Measurements from ENCODE around the gene AASDH.

The AASDH gene

DNA sequence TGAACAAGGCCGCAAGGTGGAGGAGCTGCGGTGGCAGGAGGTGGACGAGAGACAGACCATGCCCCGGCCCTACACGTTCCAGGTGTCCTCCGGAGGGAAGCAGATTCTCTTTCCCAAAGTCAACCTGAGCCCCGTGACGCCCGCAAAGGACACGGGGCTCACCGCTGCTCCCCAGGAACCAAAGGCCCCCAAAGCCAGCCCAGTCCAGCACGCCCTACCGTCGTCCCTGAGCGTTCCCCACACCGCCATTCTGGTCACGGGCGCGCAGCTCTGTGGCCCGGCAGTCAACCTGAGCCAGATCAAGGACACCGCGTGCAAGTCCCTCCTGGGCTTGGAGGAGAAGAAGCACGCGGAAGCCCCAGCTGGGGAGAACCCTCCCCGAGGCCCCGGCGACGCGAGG lies 72.2 kb downstream of the AASDH start:
- no peak for DNase-seq (ENCODE audit: low spot score)

DNA sequence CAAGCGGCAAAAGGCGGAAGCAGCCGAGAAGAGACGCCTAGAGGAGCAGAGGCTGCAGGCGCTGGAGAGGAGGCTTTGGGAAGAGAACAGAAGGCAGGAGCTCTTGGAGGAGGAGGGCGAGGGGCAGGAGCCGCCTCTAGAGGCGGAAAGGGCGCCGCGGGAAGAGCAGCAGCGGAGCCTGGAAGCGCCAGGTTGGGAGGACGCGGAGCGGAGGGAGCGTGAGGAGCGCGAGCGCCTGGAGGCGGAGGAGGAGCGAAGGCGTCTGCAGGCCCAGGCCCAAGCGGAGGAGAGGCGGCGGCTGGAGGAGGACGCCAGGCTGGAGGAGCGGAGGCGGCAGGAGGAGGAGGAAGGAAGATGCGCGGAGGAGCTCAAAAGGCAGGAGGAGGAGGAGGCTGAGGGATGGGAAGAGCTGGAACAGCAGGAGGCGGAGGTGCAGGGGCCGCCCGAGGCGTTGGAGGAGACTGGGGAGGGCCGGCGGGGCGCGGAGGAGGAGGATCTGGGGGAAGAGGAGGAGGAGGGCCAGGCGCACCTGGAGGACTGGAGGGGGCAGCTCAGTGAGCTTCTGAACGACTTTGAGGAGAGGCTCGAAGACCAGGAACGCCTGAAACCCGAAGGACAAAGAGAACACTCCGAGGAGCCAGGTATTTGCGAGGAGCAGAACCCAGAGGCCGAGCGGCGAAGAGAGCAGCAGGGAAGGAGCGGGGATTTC lies 72.9 kb downstream of the AASDH start:
- no peak for DNase-seq (ENCODE audit: low spot score)

DNA sequence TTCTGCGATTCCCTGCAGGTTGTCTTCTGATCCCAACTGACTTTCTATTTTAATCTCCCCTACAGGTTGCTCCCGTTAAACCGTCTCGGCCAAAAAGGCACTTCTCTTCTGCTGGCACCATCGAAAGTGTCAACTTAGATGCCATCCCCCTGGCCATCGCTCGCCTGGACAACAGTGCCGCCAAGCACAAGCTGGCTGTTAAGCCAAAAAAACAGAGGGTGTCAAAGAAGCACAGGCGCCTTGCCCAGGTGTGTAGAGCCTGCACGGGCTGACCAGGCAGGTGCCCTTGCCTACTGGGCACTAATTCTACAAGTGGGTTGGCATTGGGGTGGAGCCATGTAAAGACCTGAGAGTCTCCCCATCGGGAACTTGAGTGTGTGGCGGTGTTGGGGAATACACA lies 74.2 kb downstream of the AASDH start:
- no peak for DNase-seq (ENCODE audit: low spot score)

DNA sequence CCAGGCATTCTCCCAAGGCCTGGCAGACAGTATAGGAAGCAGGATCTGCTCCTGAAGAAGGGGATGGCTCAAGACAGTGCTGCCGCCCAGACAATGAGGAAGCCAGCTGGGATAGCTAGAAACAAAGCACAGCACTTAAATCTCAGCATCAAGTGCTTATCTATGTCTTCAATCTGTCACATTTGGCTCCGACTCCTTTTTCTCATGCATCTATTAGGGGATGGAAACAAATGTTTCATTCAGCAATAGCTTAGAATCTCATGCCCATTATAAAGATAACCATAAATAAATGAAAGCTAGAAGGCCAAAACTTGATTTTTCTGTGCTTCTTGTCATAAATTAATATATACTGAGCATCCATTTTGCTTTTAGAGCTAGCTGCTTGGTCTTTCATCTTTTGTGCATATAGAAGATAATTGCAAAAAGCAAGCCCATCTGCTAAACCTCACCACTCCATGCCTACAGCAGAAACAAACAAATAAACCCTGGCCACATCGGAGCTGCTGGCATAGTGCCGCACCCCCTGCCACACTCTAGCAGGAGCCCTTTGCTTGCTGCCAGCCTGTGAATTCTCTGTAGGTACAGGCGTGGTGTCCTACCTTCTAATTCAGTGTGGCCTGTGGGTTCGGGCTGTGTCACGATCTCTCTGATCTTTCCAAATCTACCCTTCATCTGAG lies 75.9 kb downstream of the AASDH start:
- DNase-seq (ENCODE audit: low spot score) = no peak

DNA sequence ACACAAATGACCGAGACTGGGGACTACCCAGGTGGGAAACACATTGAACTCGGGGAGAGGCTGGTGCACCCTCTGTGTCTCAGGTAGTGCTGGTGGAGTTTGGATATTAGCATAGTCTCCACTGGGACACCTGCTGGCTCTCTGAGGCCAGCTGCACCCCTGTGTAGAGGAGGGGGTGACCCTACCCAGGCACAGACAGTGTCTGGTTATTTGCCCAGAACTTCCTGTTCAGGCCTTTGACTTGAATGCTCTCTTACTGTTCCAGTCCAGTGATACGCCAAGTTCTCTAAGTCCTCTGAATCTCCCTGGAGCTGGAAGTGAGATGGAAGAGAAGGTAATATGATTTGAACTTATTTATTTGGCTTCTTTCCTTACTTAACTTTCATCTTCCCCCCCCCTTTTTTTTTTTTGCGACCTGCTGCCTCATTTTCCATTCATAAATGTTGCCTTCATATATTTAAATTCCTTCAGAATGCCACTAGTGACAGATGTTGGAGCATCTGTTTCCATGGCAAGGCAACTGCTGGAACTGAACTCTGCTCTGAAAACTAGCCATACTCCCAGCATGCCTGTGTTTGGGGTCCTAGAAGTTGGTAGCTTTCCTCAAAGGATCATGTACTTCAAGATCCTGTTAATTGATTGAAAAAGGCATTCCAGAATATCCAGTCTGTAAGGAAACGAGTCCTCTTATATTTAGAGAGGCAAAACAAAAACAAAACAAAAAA lies 76.7 kb downstream of the AASDH start:
- DNase-seq (ENCODE audit: low spot score) = no peak

DNA sequence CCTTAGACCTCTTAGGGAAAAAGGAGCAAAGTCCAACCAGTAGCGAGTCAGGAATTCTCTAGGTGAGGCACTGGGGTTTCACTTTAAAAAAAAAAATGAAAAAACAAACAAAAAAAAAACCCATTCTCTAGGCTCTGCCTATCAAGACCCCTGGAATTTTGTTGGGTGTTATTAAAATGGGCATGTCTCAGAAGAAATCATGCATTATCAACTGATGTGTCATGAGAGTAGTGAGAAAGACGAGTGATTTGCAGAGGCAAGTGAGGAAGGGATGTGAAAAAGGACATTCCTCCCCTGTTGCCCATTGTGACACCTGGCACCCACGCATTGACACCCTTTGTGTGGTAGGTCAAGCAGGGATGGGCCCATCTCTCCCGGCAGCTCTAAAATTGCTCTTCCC lies 78.9 kb downstream of the AASDH start:
- no peak for DNase-seq (ENCODE audit: low spot score)

DNA sequence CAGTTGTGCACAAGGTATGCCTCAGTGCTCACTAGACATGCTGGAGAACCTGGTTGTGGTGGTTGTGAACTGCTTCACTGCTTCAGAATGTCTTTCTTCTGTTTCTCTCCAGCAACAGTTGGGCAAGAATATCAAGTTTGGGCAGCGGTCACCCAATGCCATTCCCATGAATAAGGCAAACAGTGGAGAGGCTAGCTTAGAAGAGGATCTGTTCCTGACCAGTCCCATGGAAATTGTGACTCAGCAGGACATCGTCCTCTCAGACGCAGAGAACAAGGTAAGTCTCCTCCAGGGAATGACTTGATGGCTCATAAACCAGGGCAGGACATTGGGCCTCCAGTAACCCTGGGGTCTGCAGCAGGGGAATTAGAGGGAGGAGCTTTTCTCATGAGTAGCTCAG lies 79.9 kb downstream of the AASDH start:
- DNase-seq (ENCODE audit: low spot score) = no peak

DNA sequence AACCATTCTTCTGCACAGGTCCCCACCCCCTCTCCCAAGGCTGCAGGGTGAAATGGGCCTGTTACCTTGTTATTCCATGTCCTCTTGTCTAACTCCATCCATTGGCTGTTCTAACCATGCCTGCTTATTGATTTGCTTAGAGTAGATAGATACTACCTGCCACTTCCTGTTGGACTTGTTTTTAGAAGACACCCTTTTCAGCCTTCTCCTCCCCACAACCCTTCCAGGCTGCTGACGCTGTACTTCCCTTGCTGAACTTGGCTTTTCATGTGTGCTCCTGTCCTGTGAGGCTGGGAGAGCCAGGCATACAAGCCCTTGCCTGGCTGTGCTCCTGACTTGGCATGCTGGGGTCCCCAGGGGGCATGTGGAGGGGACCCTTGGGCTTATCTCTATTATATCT lies 81.9 kb downstream of the AASDH start:
- no peak for DNase-seq (ENCODE audit: low spot score)

DNA sequence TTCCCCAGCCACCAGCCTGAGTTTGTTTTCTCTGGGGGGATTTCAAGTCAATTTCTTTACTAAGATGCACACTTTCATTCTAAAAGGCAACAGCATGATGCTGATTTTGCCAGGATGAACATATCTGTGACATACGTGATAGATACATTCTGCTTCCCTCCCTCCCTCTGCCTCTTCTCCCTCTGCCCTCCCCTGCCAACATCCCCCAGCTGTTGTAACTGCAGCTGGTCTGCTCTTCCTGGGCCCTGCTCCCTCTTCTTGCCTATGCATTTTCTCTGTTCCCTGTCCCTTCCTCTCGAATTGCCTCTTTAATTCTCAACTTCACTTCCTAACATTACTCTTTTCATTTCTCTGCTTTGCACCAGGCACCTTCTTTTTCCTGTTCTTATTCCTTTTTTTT lies 83.4 kb downstream of the AASDH start:
- DNase-seq (ENCODE audit: low spot score) = no peak

DNA sequence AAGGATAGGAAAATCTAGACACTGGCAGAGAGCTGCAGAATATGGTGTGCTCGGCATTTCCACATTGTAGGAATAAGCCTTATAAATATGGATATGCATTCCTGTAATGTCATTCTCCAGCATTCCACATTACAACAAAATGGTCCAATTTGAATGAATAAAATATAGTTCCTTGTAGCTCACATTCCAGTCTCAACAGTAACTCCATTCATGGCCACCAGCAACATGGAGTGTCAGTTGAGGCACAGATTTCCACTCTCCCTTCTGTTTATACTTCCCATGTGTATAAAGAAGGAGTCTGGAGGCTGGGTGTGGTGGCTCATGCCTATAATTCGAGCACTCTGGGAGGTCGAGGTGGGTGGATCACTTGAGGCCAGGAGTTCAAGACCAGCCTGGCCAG lies 84.5 kb downstream of the AASDH start:
- no peak for DNase-seq (ENCODE audit: low spot score)

DNA sequence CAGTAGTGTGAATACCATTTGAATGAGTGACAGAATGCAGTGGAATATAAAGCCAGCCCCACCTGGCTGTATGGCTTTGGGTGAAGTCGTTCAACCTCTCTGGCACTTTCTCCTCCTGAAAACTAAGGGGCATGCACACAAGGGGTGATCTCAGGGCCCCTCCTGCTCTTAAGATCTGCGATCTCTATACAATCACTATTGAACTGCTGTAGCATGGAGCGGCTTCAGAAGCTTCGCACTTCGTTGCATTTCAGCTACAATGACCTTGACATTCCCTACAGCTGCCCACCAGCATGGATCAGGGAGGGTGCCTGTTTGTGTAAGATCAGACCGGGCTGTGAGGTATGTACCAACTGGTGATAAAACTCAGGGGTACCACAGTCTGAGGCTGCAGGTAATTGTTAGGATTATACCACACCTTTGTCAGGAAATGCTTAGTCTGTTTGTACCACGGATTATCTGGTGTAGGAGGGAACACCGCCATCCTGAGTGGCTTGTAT lies 85.2 kb downstream of the AASDH start:
- DNase-seq (ENCODE audit: low spot score) = no peak

DNA sequence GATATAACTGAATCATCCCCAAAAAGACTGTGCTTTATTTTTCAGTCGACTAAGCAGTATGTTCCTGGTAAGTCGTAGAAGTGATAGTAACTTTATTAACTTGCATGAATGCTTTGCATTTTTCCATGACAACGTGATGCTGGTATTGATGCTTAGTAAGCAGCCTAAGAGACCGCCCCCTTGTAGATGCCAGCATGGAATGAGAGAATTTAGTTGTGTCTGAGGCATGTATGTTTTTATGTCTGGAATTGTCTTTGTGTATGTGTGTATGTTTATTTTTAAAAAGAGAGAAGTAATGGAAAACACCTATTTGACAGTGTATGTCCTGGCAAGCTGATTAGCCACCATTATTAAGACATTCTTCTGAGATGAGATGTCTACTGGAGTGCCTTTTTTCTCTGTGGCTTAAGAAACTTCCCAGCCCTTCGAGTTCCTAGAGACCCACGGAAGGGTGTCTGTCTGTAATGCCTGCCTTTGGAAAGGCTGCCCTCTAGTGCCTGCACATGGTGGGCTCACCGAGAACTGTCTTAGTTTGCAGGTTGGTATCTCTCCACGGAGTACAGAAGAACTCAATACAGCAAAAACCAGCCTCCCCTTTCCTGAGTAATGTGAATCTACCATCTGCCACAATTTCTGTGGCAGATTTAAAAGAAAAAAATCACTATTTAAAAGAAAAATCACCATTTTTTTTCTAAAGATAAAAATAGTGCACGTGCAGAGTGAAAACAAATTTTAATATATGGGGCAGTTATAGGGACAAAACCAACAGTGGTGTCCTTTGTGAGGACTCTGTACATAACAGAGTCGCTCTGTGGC lies 85.9 kb downstream of the AASDH start:
- peak; percentile 76 for DNase-seq (ENCODE audit: low spot score)

DNA sequence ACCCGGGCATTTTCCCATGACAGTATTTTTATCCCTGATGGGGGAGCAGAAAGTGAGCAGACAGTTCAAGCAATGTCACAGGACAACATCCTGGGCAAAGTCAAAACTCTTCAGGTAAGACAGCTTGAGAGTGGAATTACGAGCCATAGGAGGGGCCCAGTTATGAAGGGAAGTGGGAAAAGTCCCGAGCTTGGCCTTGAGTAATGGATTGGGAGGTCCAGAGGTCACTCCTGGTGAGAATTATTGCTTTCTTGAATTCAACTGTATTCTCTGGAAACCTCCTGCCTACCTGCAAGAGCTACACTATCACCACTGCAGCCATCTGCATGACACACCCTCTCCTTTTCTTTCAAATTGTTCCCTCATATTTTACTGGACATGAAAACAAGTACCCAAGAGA lies 89.1 kb downstream of the AASDH start:
- no peak for DNase-seq (ENCODE audit: low spot score)

DNA sequence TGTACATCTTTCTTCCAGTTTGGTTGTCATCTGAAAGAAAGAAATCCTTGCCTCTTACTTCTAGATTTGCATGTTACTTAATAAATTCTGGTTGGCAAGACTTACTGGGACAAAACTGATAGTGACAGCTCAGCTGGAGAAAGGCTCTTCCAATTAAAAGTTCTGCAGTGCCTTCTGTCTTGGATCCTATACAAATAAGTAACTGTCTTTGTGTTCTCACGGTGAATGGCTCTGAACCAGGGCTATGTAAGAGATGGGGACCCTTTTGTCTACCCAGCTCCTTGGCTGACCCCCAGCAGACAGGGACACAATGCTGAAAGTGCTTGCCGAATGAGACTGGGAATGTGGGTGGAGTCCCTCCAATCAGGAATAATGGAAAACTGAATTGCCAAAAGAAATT lies 89.5 kb downstream of the AASDH start:
- no peak for DNase-seq (ENCODE audit: low spot score)

DNA sequence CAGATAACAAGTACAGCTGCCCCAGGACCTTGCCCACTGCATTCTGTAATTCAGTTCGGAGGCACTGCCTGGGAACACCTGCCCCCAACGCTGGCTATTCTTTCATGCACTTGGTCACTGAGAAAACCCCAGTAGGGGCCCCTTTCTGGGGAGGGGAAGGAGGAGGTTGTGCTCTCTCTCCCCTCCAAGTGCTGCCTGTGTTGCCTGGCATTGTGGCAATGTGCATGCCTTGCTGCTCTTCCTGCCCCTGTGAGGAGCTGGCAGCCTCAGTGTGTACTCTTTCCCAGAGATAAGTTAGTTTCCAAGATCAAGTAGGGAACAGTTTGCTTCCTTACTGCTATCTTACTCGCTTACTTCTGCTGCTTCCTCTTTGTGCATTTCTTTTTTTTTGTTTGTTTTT lies 90.8 kb downstream of the AASDH start:
- no peak for DNase-seq (ENCODE audit: low spot score)

DNA sequence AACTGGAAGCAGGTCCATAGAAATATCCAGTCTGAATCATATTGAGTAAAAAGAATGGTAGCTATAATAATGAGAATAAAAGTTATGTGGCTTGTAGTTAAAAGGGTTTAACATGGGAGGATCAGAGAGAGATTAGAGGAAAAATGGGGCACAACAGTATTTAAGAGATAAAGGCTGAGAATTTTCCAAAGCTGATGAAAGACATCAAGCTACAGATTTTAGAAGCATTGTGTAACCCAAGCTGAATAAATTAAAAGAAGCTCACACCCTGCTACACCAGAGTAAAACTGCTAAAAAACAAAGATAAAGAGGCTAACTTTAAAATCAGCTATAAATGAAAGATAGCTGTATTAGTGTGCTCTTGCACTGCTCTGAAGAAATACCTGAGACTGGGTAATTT lies 94.2 kb downstream of the AASDH start:
- no peak for DNase-seq (ENCODE audit: low spot score)

DNA sequence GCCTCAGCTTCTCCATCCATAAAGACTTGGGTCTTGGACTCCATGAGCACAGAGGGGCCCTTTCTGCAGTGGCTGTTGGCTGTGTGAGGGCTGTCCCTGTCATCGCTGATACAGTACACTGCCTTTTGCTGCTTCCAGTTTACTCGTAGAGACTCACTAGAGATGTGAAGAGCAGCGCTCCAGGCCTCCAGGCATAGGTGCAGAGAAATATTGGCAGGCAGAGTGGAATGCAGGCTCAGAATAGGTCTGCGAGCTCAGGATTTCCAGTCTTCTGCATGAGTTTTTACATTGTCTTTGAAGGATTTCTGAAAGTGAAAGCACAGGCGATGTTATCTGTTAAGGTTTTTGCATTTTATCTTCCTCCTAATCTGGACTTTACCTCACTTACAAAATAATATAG lies 97.4 kb downstream of the AASDH start:
- no peak for DNase-seq (ENCODE audit: low spot score)

DNA sequence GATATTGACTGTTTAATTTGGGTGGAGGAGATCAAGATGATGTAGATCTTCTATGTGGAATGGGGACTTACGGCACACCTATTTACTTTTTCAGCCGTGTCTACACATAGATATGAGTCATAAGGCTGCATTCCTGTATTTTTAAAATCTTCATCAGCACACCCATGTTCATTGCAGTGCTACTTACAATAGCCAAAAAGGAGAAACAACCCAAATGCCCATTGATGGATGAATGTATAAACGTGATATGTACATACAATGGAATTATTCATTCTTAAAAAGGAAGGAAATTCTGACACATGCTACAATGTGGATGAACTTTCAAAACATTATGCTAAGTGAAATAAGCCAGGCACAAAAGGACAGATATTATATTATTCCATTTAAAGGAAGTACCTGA lies 98.6 kb downstream of the AASDH start:
- DNase-seq (ENCODE audit: low spot score) = no peak
